Anterior cingulate cortex (tissue), 58 donors: Measurements from ENCODE around the gene CALD1.
A peak's percentile ranks its signal among the peaks of the same experiment; 100 is the strongest.

Source experiments
- DNase-seq, 58 donors: peaks; one replicate each; lab custom pipeline; 2025; lab: John Stamatoyannopoulos, UW

The CALD1 gene

GRCh38 chr7:134910968-134911367 lies 131.5 kb downstream of the CALD1 start:
- DNase-seq, result no peak

GRCh38 chr7:134916171-134916883 lies 136.9 kb downstream of the CALD1 start:
- no peak for DNase-seq

GRCh38 chr7:134919240-134919641 lies 139.8 kb downstream of the CALD1 start:
- no peak for DNase-seq

- no peak for DNase-seq
These were observed 140.8 kb downstream of the CALD1 start for GRCh38 chr7:134920026-134920753.

- DNase-seq, result no peak
These were observed 143.6 kb downstream of the CALD1 start for GRCh38 chr7:134922720-134923704.

GRCh38 chr7:134925766-134926165 lies 146.3 kb downstream of the CALD1 start:
- no peak for DNase-seq

- no peak for DNase-seq
These were observed 147.0 kb downstream of the CALD1 start for GRCh38 chr7:134926396-134926795.

GRCh38 chr7:134927076-134927475 lies 147.6 kb downstream of the CALD1 start:
- no peak for DNase-seq

GRCh38 chr7:134927723-134928122 lies 148.3 kb downstream of the CALD1 start:
- no peak for DNase-seq

- no peak for DNase-seq
These were observed 149.1 kb downstream of the CALD1 start for GRCh38 chr7:134928554-134928953.

- DNase-seq, result no peak
These were observed 152.1 kb downstream of the CALD1 start for GRCh38 chr7:134931487-134931886.

GRCh38 chr7:134932707-134933370 lies 153.4 kb downstream of the CALD1 start:
- peak in 24 of 58 donors; percentile 0 to 53 (median 16) for DNase-seq

GRCh38 chr7:134933460-134934068 lies 154.1 kb downstream of the CALD1 start:
- no peak for DNase-seq

- no peak for DNase-seq
These were observed 156.3 kb downstream of the CALD1 start for GRCh38 chr7:134935701-134936100.

- no peak for DNase-seq
These were observed 157.6 kb downstream of the CALD1 start for GRCh38 chr7:134936893-134937510.

GRCh38 chr7:134938141-134938540 lies 158.7 kb downstream of the CALD1 start:
- DNase-seq, result no peak

- DNase-seq, result no peak
These were observed 159.7 kb downstream of the CALD1 start for GRCh38 chr7:134939136-134939535.

- no peak for DNase-seq
These were observed 161.3 kb downstream of the CALD1 start for GRCh38 chr7:134940729-134941128.

- no peak for DNase-seq
These were observed 161.9 kb downstream of the CALD1 start for GRCh38 chr7:134941185-134941900.
